NCI-H1930 (cell line): ENCODE data around the gene GYG2.
"Not testable (repeated sequence)": the region's sequence is repeated elsewhere in the genome, so short reads cannot be mapped to it uniquely, and the experiment has no call there.

Experiments used
- DNase-seq, 2 experiments: peaks; one replicate each; lab custom pipeline; 2025; lab: John Stamatoyannopoulos, UW

GYG2 gene

GRCh38 chrX:2871831-2872230 lies 43.1 kb downstream of the GYG2 start:
- DNase-seq, result no peak

DNA sequence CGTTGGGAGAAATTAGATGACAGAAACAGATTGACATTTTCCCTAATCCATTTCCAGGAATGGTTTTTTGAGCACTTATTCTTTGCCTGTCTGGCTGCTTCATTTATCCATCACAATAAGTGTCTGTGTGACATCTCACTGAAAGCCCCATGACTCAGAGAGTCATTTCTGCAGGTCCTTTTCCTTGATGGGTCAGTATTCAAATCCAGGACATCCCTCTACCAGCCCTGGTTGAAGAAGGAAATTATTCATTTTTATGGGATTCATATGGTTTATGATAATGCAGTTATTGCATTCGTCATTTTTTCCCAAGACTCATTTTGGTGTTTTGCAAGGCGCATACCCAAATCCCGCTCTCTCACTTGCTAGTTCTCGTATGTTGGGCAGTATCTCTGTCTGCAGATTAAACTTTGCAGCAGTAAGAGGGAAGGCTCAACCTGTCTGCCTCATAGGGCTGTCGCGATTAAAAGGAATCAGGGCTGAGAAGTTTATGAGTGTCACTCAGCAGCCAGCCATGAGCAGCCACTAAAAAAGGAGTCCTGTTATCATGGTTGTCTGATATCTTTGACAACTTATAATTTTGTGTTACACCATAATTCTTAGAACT lies 44.0 kb downstream of the GYG2 start:
- DNase-seq, result no peak

- DNase-seq, result no peak
Measured at GRCh38 chrX:2874222-2875135, 45.7 kb downstream of the GYG2 start.

DNA sequence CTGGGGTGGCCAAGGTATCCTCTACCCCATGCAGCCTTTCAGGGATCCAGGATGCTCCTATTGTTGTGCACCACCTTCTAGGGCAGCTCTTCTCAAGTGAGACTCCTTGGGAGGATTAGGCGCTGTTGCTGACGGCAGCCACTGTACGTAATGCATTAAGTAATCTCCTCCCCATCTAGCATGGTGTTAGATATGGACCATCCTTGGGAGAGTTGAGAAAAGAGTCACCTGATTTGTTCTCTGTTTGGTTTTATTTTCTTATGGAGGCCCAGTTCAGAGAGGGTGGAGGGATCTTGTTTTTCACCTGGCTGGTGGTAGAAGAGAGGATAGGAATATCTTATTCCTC lies 46.4 kb downstream of the GYG2 start:
- no peak for DNase-seq

GRCh38 chrX:2875798-2876399 lies 47.2 kb downstream of the GYG2 start:
- DNase-seq, result no peak

- no peak for DNase-seq
Measured at GRCh38 chrX:2878563-2878962, 49.8 kb downstream of the GYG2 start.

- DNase-seq, result no peak
Measured at GRCh38 chrX:2879670-2880069, 50.9 kb downstream of the GYG2 start.

DNA sequence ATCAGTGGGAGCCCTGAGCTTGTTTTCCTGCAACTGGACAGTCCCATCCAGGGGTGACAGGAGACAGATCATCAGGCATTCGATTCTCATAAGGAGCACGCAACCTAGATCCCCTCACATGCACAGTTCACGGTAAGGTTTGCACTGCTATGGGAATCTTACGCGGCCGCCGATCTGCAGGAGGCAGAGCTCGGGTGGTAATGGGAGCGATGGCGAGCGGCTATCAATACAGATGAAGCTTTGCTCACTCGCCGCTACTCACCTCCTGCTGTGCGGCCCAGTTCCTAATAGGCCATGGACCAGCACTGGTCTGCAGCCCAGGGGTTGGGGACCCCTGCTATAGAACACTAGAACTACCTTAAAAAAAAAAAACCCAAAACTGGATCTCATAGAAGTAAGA lies 55.0 kb downstream of the GYG2 start:
- no peak for DNase-seq

DNA sequence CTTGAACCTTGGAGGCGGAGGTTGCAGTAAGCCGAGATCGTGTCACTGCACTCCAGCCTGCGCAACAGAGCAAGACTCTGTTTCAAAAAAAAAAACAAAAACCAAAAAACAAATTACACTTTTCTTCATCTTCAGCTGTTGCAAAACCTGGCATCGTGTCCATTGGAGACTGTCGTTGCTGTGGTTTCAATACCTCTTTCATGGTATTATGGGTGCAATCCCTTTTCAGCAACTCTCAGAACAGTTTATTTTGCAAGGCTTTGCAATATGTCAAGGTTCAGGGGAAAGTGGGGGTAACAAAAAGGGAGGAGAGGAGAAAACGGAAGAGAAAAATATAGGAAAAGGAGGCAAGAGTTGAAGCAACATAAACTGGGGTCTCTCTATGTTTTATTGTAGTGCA lies 59.6 kb downstream of the GYG2 start:
- no peak for DNase-seq

DNA sequence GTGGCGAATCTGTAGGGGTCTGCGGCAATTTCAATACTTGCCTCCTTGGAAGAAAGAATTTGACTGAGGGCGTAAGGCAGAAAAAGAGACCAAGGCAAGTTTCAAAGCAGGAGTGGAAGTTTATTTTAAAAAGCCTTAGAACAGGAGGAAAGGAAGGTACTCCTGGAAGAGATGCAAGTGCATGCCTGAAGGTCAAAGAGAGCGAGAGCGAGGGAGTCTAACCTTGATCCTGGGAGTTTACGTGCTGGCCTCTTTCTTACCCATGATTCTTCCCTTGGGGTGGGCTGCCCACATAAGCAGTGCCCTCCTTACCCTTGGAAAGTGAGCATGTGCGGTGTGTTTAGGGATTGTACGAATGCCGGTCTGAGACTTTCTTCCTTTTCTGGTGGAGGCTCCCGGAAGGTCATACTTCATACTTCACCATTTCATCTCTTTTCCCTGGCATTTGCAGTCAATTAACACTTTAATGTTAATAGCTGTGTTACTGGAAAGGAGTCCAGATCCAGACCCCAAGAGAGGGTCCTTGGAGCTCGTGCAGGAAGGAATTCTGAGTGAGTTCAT lies 60.4 kb downstream of the GYG2 start:
- no peak for DNase-seq

- DNase-seq, result not testable (repeated sequence)
Measured at GRCh38 chrX:2889706-2890490, 61.2 kb downstream of the GYG2 start.

- DNase-seq, result not testable (repeated sequence)
Measured at GRCh38 chrX:2890536-2891460, 62.1 kb downstream of the GYG2 start.

DNA sequence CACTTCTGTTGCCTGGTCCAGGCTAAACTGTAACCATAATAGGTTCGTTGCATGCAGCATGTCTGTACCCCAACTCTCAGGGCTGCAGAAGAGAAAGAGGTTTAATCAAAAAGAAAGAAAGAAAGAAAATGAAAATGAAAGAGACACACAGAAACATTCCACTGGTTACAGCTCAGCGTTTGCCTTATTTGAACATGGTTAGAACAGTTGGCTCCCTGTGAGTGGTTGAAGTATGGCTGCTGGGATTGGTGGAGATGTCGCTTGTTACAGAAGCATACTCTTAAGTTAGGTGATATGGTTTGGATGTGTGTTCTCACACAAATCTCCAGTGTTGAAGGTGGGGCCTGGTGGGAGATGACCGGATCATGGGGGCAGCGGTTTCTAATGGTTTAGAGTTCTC lies 64.1 kb downstream of the GYG2 start:
- DNase-seq, result no peak

- DNase-seq, result no peak
Measured at GRCh38 chrX:2894885-2895292, 66.2 kb downstream of the GYG2 start.

DNA sequence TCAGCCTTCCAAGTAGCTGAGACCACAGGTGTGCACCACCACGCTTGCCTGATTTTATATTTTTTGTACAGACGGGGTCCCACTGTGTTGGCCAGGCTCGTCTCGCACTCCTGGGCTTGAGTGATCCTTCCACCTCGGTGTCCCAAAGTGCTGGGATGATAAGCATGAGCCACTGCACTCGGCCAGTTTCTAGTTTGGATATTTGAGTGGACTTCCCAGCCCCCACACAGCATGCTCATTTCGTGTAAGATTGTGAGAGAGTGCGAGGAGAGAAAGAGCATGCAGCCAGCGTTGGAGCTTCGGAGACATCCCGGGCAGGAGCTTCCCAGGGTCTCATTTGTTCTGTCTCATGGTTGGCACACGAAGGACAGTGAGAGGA lies 68.6 kb downstream of the GYG2 start:
- no peak for DNase-seq

DNA sequence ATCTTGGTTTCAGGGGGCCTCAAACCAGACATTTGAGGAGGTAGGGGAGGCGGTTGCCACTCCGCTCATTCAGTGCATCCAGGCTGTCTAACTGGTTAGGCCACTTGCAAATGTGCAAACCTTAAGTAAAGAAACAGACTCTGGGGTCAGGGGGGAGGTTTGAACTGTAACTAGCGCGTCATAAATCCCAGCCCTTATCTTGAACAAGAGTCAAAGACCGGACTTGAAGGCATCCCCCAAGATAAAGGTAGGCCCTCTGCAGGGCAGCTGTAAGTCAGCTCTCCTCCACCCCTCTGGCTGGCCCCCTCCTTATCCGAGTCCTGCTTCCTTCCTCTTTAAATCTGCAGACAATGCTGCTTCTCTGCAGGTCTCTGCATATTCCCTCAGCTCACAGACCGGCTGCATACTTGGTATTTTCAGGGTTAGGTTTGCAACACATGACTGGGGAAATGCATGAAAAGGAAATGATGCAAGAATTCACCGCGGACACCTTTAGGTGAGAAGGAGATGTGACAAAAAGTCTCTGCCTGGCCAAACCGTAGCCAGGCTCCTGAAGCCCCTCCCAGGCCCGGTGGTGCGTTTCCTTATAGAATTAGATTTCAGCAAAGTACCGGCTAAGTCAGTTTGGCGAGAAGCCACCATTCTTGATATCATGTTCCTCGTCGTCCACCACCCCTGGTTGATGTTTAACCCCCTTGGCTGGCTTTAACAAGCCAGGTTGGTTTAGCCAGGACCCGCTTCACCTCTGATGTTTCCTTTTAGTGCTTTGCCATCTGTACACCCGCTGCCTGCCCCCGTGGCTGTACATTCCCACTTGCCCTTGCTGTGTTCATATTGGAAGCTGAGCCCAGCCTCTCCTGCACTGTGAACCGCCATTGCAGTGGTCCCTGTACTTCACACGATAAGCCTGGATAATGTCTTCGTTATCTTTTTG lies 69.2 kb downstream of the GYG2 start:
- DNase-seq, result not testable (repeated sequence)

- no peak for DNase-seq
Measured at GRCh38 chrX:2898846-2899512, 70.2 kb downstream of the GYG2 start.

DNA sequence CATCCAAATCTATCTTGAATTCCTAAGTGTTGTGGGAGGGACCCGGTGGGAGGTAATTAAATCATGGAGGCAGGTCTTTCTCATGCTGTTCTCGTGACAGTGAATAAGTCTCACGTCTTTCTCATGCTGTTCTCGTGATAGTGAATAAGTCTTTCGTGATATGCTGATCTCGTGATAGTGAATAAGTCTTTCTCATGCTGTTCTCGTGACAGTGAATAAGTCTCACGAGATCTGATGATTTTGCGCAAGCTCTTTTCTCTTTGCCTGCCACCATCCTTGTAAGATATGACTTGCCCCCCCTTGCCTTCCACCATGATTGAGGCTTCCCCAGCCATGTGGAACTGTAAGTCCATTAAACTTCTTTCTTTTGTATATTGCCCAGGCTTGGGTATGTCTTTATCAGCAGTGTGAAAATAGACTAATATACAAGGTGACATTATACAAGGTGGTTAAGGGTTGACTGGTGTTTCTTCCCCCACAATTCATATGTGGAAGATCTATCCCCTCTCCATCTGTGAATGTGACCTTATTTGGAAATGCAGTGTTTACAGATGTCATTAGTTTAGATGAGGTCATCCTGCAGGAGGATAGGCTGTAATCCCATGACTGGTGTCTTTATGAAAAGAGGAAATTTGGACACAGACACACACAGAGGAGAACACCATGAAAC lies 72.8 kb downstream of the GYG2 start:
- no peak for DNase-seq

- DNase-seq, result no peak
Measured at GRCh38 chrX:2902841-2903240, 74.1 kb downstream of the GYG2 start.
